Measurements from ENCODE around the gene ANGEL1.
A peak's percentile ranks its signal among the peaks of the same experiment; 100 is the strongest.

The ANGEL1 gene

GRCh38 chr14:76833011-76833410 is 20.3 kb upstream of the ANGEL1 start:
- no peaks in the 10 kb centered on the region for H3K27me3 ChIP-seq (ENCODE audit: control insufficient read depth in 1 of 2, insufficient read depth in 2 of 2, low read length in 2 of 2)
- no peak overlapping the region for H3K4me3 ChIP-seq (ENCODE audit: low read depth in 1 of 2, low read length in 2 of 2)
- H3K27ac ChIP-seq (ENCODE audit: low read depth, low read length): no peak overlapping the region
- H3K9ac ChIP-seq (ENCODE audit: low read length): no peak overlapping the region
- no peaks in the 10 kb centered on the region for H3K36me3 ChIP-seq (ENCODE audit: insufficient read depth, low read length)
- no peaks in the 10 kb centered on the region for H3K4me1 ChIP-seq (ENCODE audit: insufficient read depth, low read length)
- no peaks in the 10 kb centered on the region for H3K9me3 ChIP-seq (ENCODE audit: low read length)

GRCh38 chr14:76832503-76832988 is 19.9 kb upstream of the ANGEL1 start:
- H3K36me3 ChIP-seq (ENCODE audit: insufficient read depth, low read length): no peaks in the 10 kb centered on the region
- no peak overlapping the region for H3K4me3 ChIP-seq (ENCODE audit: low read depth in 1 of 2, low read length in 2 of 2)
- no peak overlapping the region for H3K9ac ChIP-seq (ENCODE audit: low read length)
- no peaks in the 10 kb centered on the region for H3K27me3 ChIP-seq (ENCODE audit: control insufficient read depth in 1 of 2, insufficient read depth in 2 of 2, low read length in 2 of 2)
- peaks cover 3% of the 10 kb centered on the region for H3K4me1 ChIP-seq (ENCODE audit: insufficient read depth, low read length)
- no peaks in the 10 kb centered on the region for H3K9me3 ChIP-seq (ENCODE audit: low read length)
- no peak overlapping the region for H3K27ac ChIP-seq (ENCODE audit: low read depth, low read length)

- Histone ChIP-seq H3K4me3 (ENCODE audit: low read depth in 1 of 2, low read length in 2 of 2) (no peak overlapping the region), H3K4me1 (ENCODE audit: insufficient read depth, low read length) (peaks cover 3% of the 10 kb centered on the region), H3K27me3 (ENCODE audit: control insufficient read depth in 1 of 2, insufficient read depth in 2 of 2, low read length in 2 of 2) (no peaks in the 10 kb centered on the region), H3K9me3 (ENCODE audit: low read length) (no peaks in the 10 kb centered on the region), H3K36me3 (ENCODE audit: insufficient read depth, low read length) (no peaks in the 10 kb centered on the region), H3K27ac (ENCODE audit: low read depth, low read length) (no peak overlapping the region), H3K9ac (ENCODE audit: low read length) (no peak overlapping the region)
Observed at GRCh38 chr14:76830556-76830955, 17.9 kb upstream of the ANGEL1 start.

- H3K27me3 ChIP-seq (ENCODE audit: control insufficient read depth in 1 of 2, insufficient read depth in 2 of 2, low read length in 2 of 2): no peaks in the 10 kb centered on the region
- H3K36me3 ChIP-seq (ENCODE audit: insufficient read depth, low read length): no peaks in the 10 kb centered on the region
- H3K4me3 ChIP-seq (ENCODE audit: low read depth in 1 of 2, low read length in 2 of 2): no peak overlapping the region
- H3K27ac ChIP-seq (ENCODE audit: low read depth, low read length): no peak overlapping the region
- peaks cover 3% of the 10 kb centered on the region for H3K4me1 ChIP-seq (ENCODE audit: insufficient read depth, low read length)
- H3K9me3 ChIP-seq (ENCODE audit: low read length): no peaks in the 10 kb centered on the region
- H3K9ac ChIP-seq (ENCODE audit: low read length): no peak overlapping the region
Observed at GRCh38 chr14:76829650-76830421, 17.2 kb upstream of the ANGEL1 start.

DNA sequence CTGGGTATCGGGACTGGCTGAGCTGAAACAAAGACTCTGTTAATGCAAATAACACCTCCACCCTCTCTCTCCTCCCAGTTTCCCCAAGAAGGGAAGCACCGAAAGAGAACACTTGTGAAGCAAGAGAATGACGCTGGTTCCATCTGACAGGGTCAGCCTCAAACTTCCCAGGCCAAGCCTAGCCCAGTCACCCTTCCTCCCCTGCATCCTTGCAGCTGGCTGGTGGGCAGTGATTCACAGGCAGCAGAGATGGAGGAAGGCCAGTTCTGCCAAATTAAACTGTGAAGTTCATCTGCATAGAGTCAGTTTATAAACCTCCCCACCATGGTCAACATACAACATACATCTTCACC is 16.3 kb upstream of the ANGEL1 start:
- Histone ChIP-seq H3K4me1 (ENCODE audit: insufficient read depth, low read length) (peaks cover 3% of the 10 kb centered on the region), H3K9me3 (ENCODE audit: low read length) (no peaks in the 10 kb centered on the region), H3K36me3 (ENCODE audit: insufficient read depth, low read length) (no peaks in the 10 kb centered on the region), H3K27ac (ENCODE audit: low read depth, low read length) (no peak overlapping the region), H3K27me3 (ENCODE audit: control insufficient read depth in 1 of 2, insufficient read depth in 2 of 2, low read length in 2 of 2) (no peaks in the 10 kb centered on the region), H3K4me3 (ENCODE audit: low read depth in 1 of 2, low read length in 2 of 2) (no peak overlapping the region), H3K9ac (ENCODE audit: low read length) (no peak overlapping the region)

DNA sequence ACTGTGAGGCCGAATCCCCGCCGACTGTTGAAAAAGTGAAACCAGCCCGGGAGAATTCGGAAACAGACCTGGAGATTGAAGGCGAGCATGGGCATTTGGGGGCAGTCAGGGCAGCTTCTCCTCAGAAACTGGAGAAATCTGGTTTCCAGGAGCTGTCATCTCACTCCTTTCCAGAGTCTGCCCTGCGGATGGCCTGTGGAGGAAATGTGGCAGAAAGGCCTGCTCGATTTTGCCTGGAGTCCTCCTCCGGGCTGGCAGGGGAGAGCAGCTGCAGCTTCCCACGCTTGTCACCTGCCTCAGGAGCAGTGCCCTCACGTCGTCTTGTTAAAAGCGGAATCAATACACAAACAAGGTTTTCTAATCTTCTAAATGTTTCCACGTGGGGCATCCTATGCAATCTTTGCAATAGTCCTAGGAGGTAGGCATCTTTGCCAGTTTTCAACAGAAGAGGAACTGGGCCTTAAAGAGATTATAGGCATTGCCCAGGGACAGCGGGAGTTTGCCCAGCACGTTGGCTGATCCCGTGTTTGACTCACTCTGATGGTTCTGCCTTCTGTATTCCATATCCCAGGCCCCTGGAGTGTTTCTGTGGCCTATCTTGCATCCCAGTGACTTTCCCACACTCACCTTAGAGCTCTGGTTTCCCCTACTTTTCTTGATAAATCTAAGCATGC is 15.8 kb upstream of the ANGEL1 start:
- Histone ChIP-seq H3K9me3 (ENCODE audit: low read length) (no peaks in the 10 kb centered on the region), H3K27ac (ENCODE audit: low read depth, low read length) (no peak overlapping the region), H3K9ac (ENCODE audit: low read length) (peak overlapping the region; percentile 36), H3K27me3 (ENCODE audit: control insufficient read depth in 1 of 2, insufficient read depth in 2 of 2, low read length in 2 of 2) (no peaks in the 10 kb centered on the region), H3K4me3 (ENCODE audit: low read depth in 1 of 2, low read length in 2 of 2) (peak overlapping the region in 1 of 2 donors; percentile 48), H3K36me3 (ENCODE audit: insufficient read depth, low read length) (no peaks in the 10 kb centered on the region), H3K4me1 (ENCODE audit: insufficient read depth, low read length) (peaks cover 3% of the 10 kb centered on the region)

GRCh38 chr14:76827696-76828296 is 15.1 kb upstream of the ANGEL1 start:
- H3K4me1 ChIP-seq (ENCODE audit: insufficient read depth, low read length): peaks cover 3% of the 10 kb centered on the region
- H3K9me3 ChIP-seq (ENCODE audit: low read length): no peaks in the 10 kb centered on the region
- no peaks in the 10 kb centered on the region for H3K27me3 ChIP-seq (ENCODE audit: control insufficient read depth in 1 of 2, insufficient read depth in 2 of 2, low read length in 2 of 2)
- peak overlapping the region in 1 of 2 donors; percentile 48 for H3K4me3 ChIP-seq (ENCODE audit: low read depth in 1 of 2, low read length in 2 of 2)
- no peak overlapping the region for H3K27ac ChIP-seq (ENCODE audit: low read depth, low read length)
- H3K36me3 ChIP-seq (ENCODE audit: insufficient read depth, low read length): no peaks in the 10 kb centered on the region
- H3K9ac ChIP-seq (ENCODE audit: low read length): peak overlapping the region; percentile 36

DNA sequence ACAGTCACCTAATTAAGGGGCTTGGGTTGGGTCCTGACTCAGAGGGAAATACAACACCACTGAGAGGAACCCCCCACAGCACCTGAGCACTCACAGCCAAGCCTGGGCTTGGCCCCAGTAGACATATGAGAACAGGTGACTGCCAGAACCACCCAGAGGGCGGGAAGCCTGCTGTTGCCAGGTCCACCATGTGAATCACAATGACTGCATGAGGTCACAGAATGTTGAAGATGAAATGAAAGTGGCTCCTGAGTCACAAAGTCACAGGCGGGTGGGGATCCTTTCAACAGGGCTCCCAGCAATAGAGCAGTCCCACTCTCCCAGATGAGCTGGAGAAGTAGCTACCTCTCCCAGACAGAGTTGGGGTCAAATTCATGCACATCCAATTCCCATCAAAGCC is 13.4 kb upstream of the ANGEL1 start, which contains the start of gene LRRC74A:
Gene LRRC74A (plus strand): TSS at position 287 of the 400 bp plus-strand sequence. CDS start 290 bp downstream, outside the sequence.
- H3K4me3 ChIP-seq (ENCODE audit: low read depth in 1 of 2, low read length in 2 of 2): no peak within 1 kb of the TSS
- H3K27ac ChIP-seq (ENCODE audit: low read depth, low read length): no peak within 1 kb of the TSS
- no peak within 1 kb of the TSS for H3K9ac ChIP-seq (ENCODE audit: low read length)
- peaks cover 3% of the 10 kb centered on the region for H3K4me1 ChIP-seq (ENCODE audit: insufficient read depth, low read length)
- no peaks in the 10 kb centered on the region for H3K27me3 ChIP-seq (ENCODE audit: control insufficient read depth in 1 of 2, insufficient read depth in 2 of 2, low read length in 2 of 2)
- no peaks in the 10 kb centered on the region for H3K9me3 ChIP-seq (ENCODE audit: low read length)
- no peaks in the 10 kb centered on the region for H3K36me3 ChIP-seq (ENCODE audit: insufficient read depth, low read length)

GRCh38 chr14:76820700-76821099 is 8.0 kb upstream of the ANGEL1 start:
- Histone ChIP-seq H3K4me1 (ENCODE audit: insufficient read depth, low read length) (no peaks in the 10 kb centered on the region), H3K9me3 (ENCODE audit: low read length) (no peaks in the 10 kb centered on the region), H3K27ac (ENCODE audit: low read depth, low read length) (no peak overlapping the region), H3K4me3 (ENCODE audit: low read depth in 1 of 2, low read length in 2 of 2) (no peak overlapping the region), H3K9ac (ENCODE audit: low read length) (no peak overlapping the region), H3K27me3 (ENCODE audit: control insufficient read depth in 1 of 2, insufficient read depth in 2 of 2, low read length in 2 of 2) (no peaks in the 10 kb centered on the region), H3K36me3 (ENCODE audit: insufficient read depth, low read length) (no peaks in the 10 kb centered on the region)

GRCh38 chr14:76814726-76815645 is 2.3 kb upstream of the ANGEL1 start:
- no peak overlapping the region for H3K4me3 ChIP-seq (ENCODE audit: low read depth in 1 of 2, low read length in 2 of 2)
- H3K9me3 ChIP-seq (ENCODE audit: low read length): no peaks in the 10 kb centered on the region
- H3K27ac ChIP-seq (ENCODE audit: low read depth, low read length): no peak overlapping the region
- peaks cover 9% of the 10 kb centered on the region for H3K4me1 ChIP-seq (ENCODE audit: insufficient read depth, low read length)
- H3K36me3 ChIP-seq (ENCODE audit: insufficient read depth, low read length): no peaks in the 10 kb centered on the region
- no peak overlapping the region for H3K9ac ChIP-seq (ENCODE audit: low read length)
- H3K27me3 ChIP-seq (ENCODE audit: control insufficient read depth in 1 of 2, insufficient read depth in 2 of 2, low read length in 2 of 2): no peaks in the 10 kb centered on the region

- peaks cover 18% of the 10 kb centered on the region for H3K36me3 ChIP-seq (ENCODE audit: insufficient read depth, low read length)
- H3K9ac ChIP-seq (ENCODE audit: low read length): peak overlapping the region; percentile 8
- peak overlapping the region; percentile 54 for H3K27ac ChIP-seq (ENCODE audit: low read depth, low read length)
- no peaks in the 10 kb centered on the region for H3K9me3 ChIP-seq (ENCODE audit: low read length)
- H3K4me3 ChIP-seq (ENCODE audit: low read depth in 1 of 2, low read length in 2 of 2): peak overlapping the region; percentile 55 to 57
- H3K27me3 ChIP-seq (ENCODE audit: control insufficient read depth in 1 of 2, insufficient read depth in 2 of 2, low read length in 2 of 2): no peaks in the 10 kb centered on the region
- peaks cover 9% of the 10 kb centered on the region for H3K4me1 ChIP-seq (ENCODE audit: insufficient read depth, low read length)
Observed at GRCh38 chr14:76812093-76812421, 625 bp downstream of the ANGEL1 start.
